G401 (cell line): ENCODE measurements around the gene RBM7. TPM values are rescaled to one million over a fixed set of nuclear protein-coding genes. Genes with fewer than 3 reads are reported as not detected.

Experiments used
- DNase-seq: peaks from one replicate; pipeline ENCODE4 v3.0.0-alpha.2; 2015; ENCODE audit warnings: low spot score
- in situ Hi-C: cut with HindIII; loops from 2 replicates; pipeline ENCODE4 v1.10.0; 2016; ENCODE audit warnings: low sequenced_read_pairs, mixed read lengths
- total RNA-seq: library from RNA; depleted of rRNA; stranded (reverse); fragments of >200 nt; shearing (Covaris generic); gene quantifications from 2 replicates; pipeline ENCODE4 v1.2.3, GENCODE V29; 2014

The RBM7 gene
- total RNA-seq, 1 experiment from 2014 or later = 32.9 TPM

DNA sequence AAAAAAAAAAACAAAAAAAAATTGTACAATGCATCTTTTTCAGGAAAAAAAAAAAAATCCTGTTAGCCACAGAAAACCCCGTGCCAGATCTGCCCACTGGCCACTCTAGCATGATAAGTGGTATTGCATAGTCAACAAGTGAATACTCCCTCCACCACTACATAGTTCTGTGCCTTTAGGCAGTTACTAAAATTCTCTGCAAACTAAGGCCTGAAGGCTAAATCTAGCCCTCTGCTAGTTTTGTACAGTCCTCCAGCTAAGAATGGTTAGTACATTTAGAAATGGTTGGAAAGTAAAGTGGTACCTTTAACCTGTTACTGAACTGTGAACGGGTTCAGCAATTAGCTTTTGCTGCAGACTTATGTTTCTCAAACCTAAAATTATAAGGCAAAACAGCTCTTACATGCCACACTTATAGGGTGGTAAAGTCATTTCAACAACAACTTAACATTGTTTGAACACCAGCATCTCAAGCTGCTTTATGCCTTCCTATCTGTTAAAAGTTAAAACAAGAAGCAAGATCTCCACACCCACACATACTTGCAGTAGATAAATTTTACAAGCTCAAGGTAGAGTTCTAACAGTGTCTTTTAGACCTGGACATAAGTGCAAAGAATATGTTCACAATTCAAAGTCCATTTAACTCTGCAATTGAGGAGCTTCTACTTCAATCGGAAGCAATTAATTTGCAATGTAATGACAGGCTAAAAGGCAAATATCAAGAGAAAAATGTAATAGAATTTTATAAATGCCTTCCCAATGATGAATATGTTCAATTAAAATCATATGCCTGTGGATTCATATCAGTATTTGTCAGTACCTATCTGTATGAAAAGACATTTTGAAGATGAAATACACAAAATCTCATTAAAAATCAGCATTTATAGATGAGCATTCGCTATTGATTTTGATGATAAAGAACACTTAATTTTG lies 7.5 kb upstream of the RBM7 start:
- in situ Hi-C loops = no loop called here
- DNase-seq = no peak

DNA sequence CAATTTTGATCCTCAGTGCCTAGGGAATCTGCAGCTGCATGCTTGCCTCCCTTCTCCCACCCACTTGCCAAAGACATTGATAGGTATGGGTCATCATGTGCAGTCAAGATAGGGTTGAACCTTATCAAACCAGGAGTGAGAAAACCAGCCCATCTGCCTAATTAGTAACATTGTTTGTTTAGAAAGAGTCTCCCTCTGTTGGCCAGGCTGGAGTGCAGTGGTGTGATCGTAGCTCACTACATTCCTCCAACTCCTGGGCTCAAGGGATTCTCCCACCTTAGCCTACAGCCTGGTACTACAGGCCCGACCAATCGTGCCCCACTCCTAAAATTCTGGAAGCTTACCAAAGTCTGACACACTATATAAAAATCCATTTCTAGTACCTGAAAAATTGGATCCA lies 4.7 kb upstream of the RBM7 start:
- in situ Hi-C loops = no loop called here
- no peak for DNase-seq

DNA sequence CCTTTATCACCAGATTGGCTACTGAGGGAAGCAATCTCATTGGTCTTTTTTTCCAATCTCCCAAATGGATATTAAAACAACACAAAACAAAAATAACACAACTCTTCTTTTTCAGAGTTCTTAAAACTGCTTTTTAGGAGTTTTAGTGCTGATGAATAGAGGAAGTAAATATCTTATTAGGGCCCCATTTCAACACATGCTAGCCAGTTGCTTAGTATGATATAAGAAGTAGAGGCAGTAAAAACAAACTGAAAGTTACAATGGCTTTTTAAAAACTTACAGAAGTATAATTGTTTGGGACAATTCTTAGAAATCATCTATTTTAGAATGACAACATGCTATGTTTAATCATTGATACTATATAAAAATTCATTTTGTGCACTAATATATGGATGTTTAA lies 3.5 kb upstream of the RBM7 start:
- in situ Hi-C loops = no loop called here

DNA sequence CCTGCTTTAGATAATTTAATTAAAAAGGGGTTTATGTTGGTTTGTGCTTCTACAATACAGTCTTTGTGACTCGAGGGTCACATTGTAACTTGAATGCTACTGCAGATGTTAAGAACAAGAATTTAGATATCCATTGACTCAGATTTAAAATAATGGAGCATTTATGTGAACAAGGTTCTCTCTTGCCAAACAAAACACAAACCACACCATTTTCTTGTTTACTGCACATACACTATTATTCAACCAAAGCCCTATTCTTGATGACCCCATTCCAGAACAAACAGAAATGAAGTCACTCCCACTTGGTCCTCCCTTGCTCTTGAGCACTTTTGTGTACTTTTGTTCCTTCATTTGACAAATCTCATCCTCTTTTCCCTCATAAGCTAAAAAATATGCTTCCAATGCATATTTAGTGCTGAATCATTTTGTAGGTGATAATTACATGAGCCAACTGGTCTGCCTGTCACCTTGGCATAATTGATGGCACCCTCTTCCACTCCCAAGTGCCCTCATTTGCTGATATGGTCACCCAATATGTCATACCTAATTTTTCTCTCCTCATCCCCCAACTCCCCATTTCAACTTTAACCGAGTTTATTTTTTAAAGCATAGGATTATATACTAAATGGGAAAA lies 3.0 kb upstream of the RBM7 start:
- in situ Hi-C loops = no loop called here
- DNase-seq = no peak

More for the DNA sequence above, 3.5 kb upstream of the RBM7 start:
- DNase-seq = no peak

DNA sequence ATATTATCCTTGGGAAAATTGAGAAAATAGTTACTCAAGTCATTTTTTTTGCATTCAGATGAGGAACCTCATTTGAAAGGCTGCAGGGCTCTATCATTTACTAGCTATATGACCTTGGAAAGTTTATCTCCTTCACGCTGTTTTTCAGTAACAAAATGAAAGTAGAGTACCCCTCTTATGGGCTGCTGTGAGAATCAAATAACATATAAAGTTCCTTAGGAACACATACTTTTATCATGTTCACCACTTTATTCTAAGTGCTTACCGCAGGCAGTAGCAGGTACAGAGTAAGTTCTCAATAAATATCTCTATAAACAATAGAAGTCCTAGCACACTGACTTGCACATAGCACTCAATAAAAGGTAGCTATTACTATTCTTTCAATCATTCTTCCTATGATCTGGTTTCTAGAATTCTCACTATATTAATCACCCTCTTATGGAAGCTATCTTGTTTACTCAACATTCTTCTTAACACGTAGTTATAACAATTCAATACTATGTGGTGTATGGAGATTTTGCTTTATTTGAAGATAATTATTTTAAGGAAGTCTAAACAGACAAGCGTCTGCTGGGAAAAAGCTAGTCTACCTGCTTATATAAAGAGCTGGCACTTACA lies 2.1 kb upstream of the RBM7 start:
- in situ Hi-C loops = no loop called here
- DNase-seq = no peak

DNA sequence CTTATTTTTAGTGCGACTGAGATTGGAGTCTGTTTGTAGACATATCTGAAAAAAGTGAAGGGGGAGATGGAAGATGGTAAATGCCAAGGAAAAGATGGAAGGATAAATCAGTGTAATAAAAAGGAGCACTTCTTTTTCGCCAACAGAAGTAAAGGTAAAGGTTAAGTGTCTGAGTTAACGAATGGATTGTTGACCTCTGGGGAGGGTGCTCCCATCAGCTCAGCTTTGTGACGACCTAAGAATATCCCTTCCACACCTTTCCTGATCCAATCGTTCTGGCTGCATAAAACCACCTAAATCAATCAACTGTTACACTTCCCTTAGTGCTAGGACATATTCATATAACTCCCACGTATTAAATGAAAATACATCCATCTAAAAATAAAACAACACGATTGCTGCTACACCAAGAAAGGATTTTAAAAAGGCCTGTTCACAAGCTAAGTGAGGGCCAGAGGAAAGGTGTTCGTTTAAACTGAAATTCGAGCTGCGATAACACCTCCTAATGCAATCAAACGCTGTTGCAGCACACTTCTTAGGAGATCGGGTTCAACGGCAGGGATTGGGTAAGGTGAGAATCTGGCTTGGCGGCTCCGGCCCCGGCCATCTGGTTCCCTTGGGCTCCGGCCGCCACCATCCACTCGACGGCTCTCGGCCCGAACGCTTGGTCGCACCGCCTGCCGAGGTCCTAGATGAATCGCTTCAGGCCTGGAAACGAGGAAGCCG lies 813 bp upstream of the RBM7 start:
- DNase-seq = peak; percentile 75
- in situ Hi-C loops = no loop called here

DNA sequence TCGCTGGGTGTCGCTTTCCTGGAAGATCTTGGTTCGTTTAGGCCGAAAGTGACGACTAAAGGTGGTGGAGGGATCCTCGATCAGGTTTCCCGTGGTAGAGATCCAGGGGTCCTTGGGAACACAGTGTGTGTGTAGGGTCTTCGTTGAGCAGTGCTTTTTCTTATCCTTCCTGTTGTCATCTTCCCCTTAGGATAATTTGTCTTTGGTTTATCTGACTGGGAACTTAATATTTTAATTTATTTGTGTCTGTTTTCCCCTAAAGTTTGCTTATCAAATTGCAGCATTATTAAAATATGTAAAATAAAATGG lies 403 bp downstream of the RBM7 start:
- in situ Hi-C loops = no loop called here
- DNase-seq = no peak

DNA sequence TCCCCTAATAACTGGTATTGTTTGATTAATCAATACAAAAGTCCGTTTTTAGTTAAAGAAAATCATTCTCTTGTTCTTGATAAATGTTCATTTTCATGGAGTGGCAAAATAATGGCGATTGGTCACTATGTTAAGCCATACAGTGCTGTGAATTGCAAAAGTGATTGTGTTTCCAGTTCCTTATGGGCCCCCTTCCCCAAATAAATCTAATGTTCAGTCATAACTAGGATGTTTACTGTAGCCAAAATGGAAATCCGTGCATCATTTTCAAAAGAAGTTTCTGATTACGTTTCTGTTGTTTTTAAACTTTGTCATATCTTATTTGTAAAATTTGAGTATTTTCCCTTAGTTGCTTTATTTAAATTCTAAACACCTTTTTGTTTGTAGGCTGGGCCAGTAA lies 845 bp downstream of the RBM7 start:
- no peak for DNase-seq
- in situ Hi-C loops = no loop called here

DNA sequence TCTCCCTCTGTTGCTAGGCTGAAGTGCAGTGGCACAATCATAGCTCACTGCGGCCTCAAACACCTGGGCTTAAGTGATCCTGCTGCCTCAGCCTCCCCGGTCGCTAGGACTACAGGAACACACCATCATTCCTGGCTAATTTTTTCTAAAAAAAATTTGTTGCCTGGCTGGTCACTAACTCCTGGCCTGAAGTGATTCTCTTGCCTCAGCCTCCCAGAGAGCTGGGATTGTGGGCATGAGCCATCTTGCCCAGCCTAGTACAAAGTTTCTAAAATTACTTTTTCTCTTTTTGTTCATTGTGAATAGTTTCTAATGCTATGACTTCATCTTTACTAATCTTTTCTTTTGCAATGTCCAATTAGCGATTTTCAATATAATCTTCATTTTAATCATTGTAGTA lies 12.5 kb downstream of the RBM7 start:
- DNase-seq = no peak

DNA sequence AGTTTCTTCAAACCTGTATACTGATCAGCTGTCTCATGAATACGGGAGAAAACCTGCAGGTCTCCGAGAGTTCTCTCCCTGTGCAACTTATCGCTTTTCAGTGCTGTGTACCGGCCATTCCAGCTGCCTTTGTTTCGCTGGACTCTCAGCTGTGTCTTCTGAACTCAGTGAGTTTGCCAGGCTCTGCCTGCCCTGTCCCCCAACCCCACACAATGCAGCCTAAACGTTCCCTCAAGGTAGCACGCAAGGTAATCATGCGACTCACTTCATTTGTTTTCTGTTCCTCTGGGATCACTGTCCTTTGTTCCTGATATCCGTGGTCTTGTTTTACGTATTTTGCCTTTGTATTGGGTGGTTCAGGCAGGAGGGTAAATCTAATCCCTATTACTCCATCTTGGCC lies 13.5 kb downstream of the RBM7 start:
- DNase-seq = no peak
- in situ Hi-C loops = no loop called here

More for the DNA sequence above, 12.5 kb downstream of the RBM7 start:
- in situ Hi-C loops = no loop called here

DNA sequence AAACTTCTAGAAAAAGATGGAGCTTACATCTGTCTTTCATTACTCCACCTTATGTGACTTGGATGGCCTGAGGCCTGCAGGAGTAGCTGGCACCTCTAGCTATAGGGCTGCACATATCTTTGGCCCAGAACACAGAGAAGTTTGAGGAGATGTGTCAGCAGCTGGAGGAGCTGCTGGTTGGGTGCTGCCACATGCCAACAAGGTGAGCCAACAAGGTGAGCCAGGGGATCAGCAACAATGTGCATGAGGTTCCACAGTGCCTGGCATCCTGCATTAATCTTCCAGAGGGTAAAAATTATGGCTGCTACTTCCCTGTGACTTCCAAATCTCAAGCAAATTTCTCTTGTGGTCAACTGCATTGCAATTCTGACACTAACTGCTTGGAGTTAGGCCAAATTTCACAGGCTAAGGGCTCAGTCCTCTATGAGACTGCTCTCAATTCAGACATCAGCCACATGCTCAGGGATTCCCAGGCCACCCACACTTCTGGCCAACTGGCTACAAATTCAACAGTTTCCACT lies 16.0 kb downstream of the RBM7 start:
- no peak for DNase-seq
- in situ Hi-C loops = no loop called here

DNA sequence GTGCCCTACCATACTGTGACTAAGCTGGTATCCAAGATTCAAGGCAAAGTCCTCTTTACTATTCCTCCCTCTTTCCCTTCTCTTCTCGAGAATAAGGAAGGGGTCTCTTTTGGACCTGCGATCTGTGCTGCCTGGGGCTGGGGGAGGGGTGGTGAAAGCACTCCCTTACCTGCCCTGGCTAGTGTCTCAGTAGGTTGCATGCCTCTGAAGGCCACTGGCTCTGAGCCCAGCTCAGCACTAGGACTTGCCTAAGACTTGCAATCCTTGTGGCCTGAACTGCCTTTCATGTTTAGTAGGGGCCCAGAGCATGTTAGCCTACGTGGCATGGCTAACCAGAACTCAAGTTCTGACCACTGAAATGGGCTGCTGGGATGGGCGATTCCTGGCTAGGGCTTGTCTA lies 25.8 kb downstream of the RBM7 start:
- in situ Hi-C loops = no loop called here
- DNase-seq = no peak

DNA sequence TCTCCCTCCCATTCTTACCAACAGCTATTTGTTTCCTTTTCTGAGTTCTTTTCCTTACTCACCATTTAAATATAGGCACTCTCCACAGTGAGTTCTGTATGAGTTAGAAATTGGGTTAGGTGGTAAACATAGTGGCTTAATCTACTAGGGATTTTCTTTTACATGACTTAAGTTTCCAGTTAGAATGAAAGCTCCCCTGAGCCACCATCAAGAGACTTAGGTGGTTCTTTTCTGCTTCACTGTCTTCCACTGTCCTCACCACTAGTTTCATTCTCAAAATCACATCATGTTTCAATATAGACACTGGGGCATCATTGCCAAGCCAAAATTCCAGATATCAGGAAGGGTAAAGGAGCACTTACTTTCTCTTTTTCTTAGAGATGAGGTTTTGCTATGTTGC lies 29.8 kb downstream of the RBM7 start:
- in situ Hi-C loops = no loop called here
- no peak for DNase-seq

DNA sequence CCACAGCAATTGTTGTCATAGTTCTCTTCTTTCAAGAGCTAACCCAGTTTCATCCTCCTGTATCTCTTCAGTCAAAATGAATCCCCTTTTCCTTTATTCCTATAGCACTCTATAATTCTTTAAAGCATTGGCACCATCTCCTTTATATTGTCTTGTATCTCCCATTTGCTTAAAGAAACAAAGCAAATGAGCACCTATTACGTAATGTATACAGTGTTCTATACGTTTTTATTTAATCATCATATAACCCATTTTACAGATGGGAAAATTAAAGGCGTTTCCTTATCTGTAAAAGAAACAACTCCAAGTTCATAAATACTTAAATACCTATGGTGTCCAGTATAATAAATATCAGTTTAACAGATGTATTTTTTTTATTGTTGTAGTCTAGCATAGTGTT lies 32.4 kb downstream of the RBM7 start:
- in situ Hi-C loops = no loop called here

DNA sequence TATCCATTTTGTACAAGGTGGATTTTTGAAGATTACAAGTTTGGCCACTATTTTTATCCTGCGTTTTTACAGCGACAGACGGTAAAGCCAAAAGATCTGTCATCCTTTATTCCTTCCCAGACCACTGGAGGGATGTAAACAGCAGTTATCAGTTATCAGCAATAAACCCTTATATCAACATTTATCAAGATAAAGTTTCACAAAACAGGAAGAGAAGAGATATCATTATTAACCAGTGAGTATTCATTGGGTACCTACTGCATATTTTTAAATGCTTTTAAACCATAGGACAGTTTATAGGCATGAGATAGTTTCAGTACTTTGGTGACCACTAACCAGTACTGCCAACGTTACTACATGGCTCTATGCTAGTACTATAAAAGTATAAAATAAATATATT lies 32.9 kb downstream of the RBM7 start:
- in situ Hi-C loops = no loop called here
- no peak for DNase-seq

More for the DNA sequence above, 32.4 kb downstream of the RBM7 start:
- DNase-seq = no peak

DNA sequence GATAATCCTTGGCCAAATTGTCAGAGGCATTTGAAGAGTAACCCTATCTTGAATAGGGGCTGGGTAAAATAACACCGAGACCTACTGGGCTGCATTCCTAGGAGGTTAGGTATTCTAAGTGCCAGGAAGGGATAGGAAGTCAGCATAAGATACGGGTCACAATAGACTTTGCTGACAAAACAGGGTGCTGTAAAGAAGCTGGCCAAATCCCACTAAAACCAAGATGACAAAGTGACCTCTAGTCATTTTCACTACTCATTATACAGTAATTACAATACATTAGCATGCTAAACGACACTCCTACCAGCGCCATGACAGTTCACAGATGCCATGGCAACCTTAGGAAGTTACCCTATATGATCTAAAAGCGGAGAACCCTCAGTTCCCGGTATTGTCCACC lies 37.8 kb downstream of the RBM7 start:
- no peak for DNase-seq
- in situ Hi-C loops = no loop called here

DNA sequence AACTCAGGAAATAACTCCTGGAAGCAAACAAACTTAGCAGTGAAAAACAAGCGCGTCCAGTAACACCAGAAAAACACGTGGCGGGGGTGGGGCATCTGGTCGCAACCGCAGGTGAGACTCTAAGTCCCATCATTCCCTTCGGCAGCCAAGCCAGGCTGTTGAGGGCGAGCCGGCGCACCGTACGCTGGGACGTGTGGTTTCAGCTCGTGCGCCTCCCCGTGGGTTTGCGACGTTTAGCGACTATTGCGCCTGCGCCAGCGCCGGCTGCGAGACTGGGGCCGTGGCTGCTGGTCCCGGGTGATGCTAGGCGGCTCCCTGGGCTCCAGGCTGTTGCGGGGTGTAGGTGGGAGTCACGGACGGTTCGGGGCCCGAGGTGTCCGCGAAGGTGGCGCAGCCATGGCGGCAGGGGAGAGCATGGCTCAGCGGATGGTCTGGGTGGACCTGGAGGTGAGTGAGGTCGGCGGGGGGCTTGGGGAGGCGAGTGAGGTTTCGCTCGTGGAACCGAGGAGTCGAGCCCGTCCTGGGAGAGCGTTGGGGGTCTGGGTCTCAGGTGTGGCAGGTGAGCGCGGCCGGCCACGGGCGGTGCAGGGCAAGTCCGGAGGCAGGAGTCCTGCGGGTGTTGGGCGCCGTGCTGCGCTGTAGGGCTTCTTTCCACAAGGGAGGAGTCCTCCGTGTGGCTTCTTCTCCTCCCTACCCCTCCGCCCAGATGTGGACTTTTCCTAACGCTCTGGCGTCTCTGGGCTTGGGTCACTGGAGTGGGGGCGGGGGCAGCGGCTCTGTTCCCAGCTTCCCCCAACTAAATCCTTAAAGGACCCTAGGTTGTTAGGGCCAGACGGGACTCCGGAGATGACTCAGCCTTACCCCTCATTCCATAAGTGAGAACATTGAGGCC lies 39.0 kb downstream of the RBM7 start, which contains the start of gene REXO2:
REXO2 (plus strand) TSS at position 239 of the 892 bp plus-strand sequence; CDS start at position 301, 62 bp downstream.
- in situ Hi-C loops = no loop called here
- peak; percentile 97 for DNase-seq

DNA sequence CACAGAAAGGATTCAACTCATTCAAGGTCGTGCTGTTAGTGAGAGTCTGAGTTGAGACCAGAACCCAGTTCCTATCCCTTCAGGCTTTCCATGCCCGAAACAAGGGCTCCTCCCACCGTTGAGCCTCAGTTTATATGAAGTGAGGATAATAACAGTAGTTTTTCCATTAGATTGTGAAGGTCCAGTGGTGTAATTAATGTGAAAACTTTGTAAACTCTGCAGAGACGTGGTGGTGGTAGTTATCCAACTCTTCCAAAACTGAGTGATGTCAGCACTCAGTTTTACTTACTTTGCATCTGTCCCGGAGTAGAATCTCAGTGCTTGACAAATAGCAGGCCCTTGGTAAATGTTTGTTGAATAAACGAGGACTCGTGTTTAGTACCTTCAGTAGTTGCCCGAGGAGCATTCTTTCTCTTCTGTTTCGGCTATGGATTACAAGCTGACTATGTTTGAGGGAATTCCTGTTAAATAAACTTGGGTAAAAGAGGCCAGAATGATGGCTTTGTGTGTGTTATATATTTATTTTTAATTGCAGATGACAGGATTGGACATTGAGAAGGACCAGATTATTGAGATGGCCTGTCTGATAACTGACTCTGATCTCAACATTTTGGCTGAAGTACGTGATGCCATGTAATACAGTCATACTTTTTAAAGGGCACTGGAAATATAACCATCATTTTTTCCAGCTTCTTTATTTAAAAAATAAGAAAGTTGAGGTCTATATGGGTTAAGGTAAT lies 39.8 kb downstream of the RBM7 start:
- in situ Hi-C loops = no loop called here
- peak; percentile 20 for DNase-seq
